ENCODE results near the gene TP63. TPM values are rescaled to one million over a fixed set of nuclear protein-coding genes. Genes with fewer than 3 reads are reported as not detected.

The TP63 gene
- total RNA-seq, 1 experiment from 2014 or later, result 4.9 TPM

DNA sequence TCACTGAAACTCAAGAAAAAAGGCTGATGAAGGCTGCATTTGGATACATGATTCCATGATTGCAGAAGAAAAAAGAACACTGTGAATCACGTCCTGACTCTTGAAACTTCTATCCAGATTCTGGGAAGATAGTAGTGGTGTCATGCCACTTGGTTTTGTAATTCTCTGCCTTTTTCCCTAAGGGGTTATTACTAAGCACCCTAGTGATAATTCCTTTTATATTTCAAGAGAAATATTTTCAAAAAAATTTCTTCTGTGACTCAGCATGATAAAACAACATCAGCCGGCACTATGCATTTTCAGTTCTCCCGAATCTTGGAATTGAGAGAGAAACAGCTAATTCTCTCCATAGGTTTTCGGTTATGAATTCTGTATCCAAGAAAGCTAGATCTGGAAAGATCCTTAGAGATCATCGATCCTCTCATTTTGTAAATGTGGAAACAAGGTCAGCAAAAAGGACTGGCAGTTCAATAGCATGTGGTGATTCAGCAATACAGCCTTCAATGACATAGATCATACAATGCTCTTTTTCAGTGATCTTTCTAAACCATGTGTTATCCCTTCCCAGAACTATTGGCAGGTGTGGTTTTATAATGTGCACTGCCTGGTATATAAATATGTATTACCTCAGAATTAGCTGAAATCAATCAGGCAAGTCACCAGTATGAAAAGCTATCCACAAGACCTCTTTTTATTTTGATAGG is 42.6 kb upstream of the TP63 start:
- TSS peak; percentile 25 for BruUV-seq (replicated peaks)
- ChIA-PET POLR2A (ENCODE audit: low non-redundant PET) (no interaction called here), CTCF (no interaction called here)
- no peak overlapping the region for H3K4me3 ChIP-seq (ENCODE audit: low read depth, low read length, poor library complexity, severe bottlenecking)
- no peaks in the 10 kb centered on the region for H3K27me3 ChIP-seq (replicated peaks; ENCODE audit: insufficient read depth, low read depth, low read length, poor library complexity)
- peaks cover 24% of the 10 kb centered on the region for H3K4me1 ChIP-seq (ENCODE audit: insufficient read depth, low read length, poor library complexity, severe bottlenecking)
- TF ChIP-seq, protein P1, sequence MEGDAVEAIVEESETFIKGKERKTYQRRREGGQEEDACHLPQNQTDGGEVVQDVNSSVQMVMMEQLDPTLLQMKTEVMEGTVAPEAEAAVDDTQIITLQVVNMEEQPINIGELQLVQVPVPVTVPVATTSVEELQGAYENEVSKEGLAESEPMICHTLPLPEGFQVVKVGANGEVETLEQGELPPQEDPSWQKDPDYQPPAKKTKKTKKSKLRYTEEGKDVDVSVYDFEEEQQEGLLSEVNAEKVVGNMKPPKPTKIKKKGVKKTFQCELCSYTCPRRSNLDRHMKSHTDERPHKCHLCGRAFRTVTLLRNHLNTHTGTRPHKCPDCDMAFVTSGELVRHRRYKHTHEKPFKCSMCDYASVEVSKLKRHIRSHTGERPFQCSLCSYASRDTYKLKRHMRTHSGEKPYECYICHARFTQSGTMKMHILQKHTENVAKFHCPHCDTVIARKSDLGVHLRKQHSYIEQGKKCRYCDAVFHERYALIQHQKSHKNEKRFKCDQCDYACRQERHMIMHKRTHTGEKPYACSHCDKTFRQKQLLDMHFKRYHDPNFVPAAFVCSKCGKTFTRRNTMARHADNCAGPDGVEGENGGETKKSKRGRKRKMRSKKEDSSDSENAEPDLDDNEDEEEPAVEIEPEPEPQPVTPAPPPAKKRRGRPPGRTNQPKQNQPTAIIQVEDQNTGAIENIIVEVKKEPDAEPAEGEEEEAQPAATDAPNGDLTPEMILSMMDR (conservative IDR thresholded peaks at IDR 0.05; ENCODE audit: low read depth, low read length), result no peak
- TF ChIP-seq EZH2 (IDR thresholded peaks at IDR 0.05; ENCODE audit: borderline replicate concordance, low read depth, low read length, poor library complexity, severe bottlenecking), result no peak
- peaks cover 9% of the 10 kb centered on the region for H3K36me3 ChIP-seq (ENCODE audit: insufficient read depth, low read length, poor library complexity, severe bottlenecking)
- intact Hi-C loops (cut with micrococcal nuclease; ENCODE audit: unreplicated experiment), result no loop called here
- H3K9me3 ChIP-seq (ENCODE audit: low read depth, low read length, poor library complexity, severe bottlenecking), result peaks cover 17% of the 10 kb centered on the region
- H3K27ac ChIP-seq (ENCODE audit: low read depth, low read length, poor library complexity, severe bottlenecking), result peak overlapping the region; percentile 31
- peak; percentile 39 for DNase-seq (ENCODE audit: low spot score)

DNA sequence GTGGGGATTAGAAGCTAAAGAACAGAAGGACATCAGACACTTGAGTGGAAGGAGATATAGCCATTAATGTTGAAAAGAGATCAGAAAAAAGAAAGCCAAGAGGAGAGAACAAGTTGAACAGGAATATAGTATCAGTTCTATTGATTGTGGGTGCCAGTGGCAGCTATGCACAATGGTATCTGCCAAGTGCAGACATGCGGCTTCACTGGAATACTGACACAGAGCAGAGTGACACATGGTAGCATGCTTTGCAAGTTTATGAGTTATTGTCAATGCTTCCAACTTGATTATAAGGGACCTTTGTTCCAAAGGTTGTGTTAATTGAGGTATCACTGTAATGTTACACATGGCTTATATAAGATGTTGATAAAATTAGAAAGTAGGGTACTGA is 42.0 kb upstream of the TP63 start:
- ChIA-PET POLR2A (ENCODE audit: low non-redundant PET) (no interaction called here), CTCF (no interaction called here)
- TF ChIP-seq EZH2 (IDR thresholded peaks at IDR 0.05; ENCODE audit: borderline replicate concordance, low read depth, low read length, poor library complexity, severe bottlenecking), result no peak
- TF ChIP-seq, protein P1 (conservative IDR thresholded peaks at IDR 0.05; ENCODE audit: low read depth, low read length), result no peak
- Histone ChIP-seq H3K36me3 (ENCODE audit: insufficient read depth, low read length, poor library complexity, severe bottlenecking) (peaks cover 9% of the 10 kb centered on the region), H3K4me3 (ENCODE audit: low read depth, low read length, poor library complexity, severe bottlenecking) (no peak overlapping the region), H3K27ac (ENCODE audit: low read depth, low read length, poor library complexity, severe bottlenecking) (peak overlapping the region; percentile 31), H3K27me3 (replicated peaks; ENCODE audit: insufficient read depth, low read depth, low read length, poor library complexity) (no peaks in the 10 kb centered on the region), H3K4me1 (ENCODE audit: insufficient read depth, low read length, poor library complexity, severe bottlenecking) (peaks cover 29% of the 10 kb centered on the region), H3K9me3 (ENCODE audit: low read depth, low read length, poor library complexity, severe bottlenecking) (peaks cover 17% of the 10 kb centered on the region)
- intact Hi-C loops (cut with micrococcal nuclease; ENCODE audit: unreplicated experiment), result no loop called here
- no peak for DNase-seq (ENCODE audit: low spot score)
- BruUV-seq (replicated peaks), result no TSS peak

DNA sequence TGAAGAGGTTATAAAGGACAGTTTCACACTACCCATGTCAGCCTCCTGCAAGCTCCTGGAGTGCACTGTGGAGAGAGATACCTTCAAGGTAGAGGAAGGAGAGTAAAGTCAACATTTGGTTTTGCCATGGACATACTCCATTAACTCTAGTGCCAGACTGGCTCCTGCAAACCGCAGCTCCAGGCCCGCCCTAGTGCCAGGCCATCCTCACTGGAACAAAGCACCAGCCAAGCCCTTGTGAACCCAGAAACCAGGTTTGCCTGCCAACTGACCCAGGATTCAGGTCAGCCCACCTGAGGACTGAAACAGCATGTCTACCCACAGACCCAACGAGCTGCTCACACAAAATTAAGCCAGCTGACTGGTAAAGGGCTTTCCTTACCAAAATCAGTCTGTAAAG is 41.0 kb upstream of the TP63 start:
- BruUV-seq (replicated peaks), result no TSS peak
- intact Hi-C loops (cut with micrococcal nuclease; ENCODE audit: unreplicated experiment), result no loop called here
- Histone ChIP-seq H3K27me3 (replicated peaks; ENCODE audit: insufficient read depth, low read depth, low read length, poor library complexity) (no peaks in the 10 kb centered on the region), H3K9me3 (ENCODE audit: low read depth, low read length, poor library complexity, severe bottlenecking) (peaks cover 17% of the 10 kb centered on the region), H3K36me3 (ENCODE audit: insufficient read depth, low read length, poor library complexity, severe bottlenecking) (peaks cover 9% of the 10 kb centered on the region), H3K27ac (ENCODE audit: low read depth, low read length, poor library complexity, severe bottlenecking) (no peak overlapping the region), H3K4me1 (ENCODE audit: insufficient read depth, low read length, poor library complexity, severe bottlenecking) (peaks cover 29% of the 10 kb centered on the region), H3K4me3 (ENCODE audit: low read depth, low read length, poor library complexity, severe bottlenecking) (no peak overlapping the region)
- POLR2A ChIA-PET (ENCODE audit: low non-redundant PET), result no interaction called here
- CTCF ChIA-PET, result no interaction called here
- no peak for DNase-seq (ENCODE audit: low spot score)
- TF ChIP-seq, protein P1 (conservative IDR thresholded peaks at IDR 0.05; ENCODE audit: low read depth, low read length), result no peak
- no peak for TF ChIP-seq EZH2 (IDR thresholded peaks at IDR 0.05; ENCODE audit: borderline replicate concordance, low read depth, low read length, poor library complexity, severe bottlenecking)
